Muscle of arm (tissue), 12 donors: ENCODE measurements around the gene MEIS2. TPM values are rescaled to one million over a fixed set of nuclear protein-coding genes. Genes with fewer than 3 reads are reported as not detected.

Experiments
- DNase-seq: peaks from one replicate; pipeline ENCODE4 v3.0.0-alpha.2; 2013
- polyA plus RNA-seq, 12 donors: library from polyadenylated mRNA; unstranded; fragments of 120-200 nt; gene quantifications; one replicate each; pipeline ENCODE4 v1.2.1, GENCODE V29; 2013; ENCODE audit not compliant: insufficient read length in 12 of 12

Gene MEIS2
- polyA plus RNA-seq, 12 donors = 4.3 to 48.6 (median 7.6) TPM; not detected in 1

DNA sequence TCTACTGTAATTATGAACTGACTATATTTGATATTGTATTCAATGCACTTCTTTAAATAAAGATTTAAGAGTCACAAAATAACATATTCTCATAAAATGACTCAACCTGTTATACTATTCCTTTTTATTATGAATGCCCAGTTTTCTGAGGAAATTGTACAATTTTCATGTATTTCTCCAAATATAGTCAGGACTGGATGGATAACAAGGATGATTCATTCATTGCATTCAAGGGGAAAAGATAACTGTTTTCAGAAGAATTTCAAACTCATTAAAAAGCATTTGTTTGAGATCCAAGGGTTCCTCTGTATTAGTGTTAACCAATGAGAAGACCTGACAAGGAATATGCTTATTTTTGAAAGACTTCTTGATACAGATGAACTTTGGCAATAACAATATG lies 163.7 kb downstream of the MEIS2 start:
- no peak for DNase-seq

DNA sequence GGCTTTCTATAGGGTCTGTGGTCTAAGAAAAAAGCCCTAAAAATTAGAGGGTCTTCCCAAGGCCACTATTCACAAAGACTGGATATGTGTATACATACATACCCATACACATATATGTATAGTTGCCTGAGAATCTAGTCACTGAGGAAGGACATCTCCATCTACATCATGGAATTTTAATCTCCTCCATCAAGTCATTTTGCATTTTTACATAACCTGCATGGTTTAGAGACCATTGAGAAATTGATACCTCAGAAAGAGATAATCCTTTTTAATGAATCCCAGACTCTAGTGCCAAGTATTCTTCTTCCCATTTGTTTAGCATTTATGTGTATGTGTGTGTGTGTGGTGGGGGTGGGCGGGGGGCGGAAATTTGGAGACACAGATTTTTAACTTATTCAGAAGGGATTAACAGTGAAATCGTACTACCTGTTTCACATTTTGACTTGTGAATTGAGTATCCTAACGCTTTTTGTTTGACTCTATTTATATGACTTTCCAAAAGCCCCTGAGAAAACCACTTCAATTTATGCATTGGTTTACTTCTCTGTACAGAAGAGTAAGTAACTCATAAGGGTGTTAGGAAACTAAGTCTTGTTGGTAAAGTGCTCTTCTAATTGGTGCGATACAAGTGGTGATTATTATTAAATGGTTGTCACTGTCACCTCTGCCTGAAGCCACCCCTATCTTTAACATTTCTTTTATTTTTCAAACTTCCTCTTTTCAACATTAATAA lies 166.9 kb downstream of the MEIS2 start:
- no peak for DNase-seq

DNA sequence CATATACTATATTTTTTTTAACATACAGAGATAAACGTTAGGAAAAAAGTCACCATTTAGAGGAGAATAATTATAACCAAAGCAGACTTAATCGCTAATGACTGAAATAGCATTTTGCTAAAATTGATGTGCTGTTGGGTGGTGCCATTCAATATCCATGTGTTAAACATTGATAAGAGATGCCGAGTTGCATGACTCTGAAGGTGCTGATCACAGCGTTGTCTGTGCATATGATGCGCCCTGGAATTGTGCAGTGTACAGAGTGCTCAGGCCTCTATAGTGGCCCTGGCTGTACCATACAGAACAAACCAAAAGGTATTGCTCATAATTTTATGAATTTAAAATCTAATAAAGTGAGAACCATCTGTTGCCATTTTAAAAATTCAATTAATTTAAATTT lies 168.3 kb downstream of the MEIS2 start:
- DNase-seq = no peak

DNA sequence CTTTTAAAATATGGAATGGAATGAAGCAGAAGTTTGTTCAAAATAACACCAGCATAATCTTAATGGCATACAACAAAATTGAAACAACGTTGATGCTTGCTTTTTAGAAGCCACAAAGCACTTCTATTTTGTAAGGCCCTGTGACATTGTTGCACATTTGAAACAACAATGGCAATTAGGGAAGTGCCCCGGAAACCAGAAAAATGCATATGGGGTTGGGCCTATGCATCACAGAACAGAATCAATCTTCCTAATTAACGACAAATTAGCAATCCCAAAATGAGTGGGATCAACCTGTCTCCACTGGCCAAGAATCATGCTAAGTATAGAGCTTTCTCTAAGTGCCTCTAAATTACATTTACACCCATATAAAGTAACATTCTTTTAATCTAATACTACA lies 168.9 kb downstream of the MEIS2 start:
- DNase-seq = no peak

DNA sequence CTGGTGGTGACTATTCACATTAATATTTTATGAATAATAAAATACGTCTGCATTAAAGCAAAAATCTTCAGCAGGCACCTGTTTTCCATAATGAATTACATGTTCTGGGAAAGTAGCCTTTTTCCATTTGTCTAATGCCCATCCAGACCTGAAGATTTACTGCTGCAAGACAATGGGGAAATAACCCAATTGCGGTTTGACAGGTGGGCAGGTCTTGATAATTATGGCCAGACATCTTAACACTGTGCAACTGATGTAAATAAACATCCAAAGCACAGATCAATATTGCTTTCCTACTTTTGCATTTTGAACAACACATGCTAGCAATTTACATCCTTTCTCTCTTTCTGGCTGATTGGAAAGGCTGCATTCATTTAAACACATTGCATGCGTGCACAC lies 173.9 kb downstream of the MEIS2 start:
- DNase-seq = no peak

DNA sequence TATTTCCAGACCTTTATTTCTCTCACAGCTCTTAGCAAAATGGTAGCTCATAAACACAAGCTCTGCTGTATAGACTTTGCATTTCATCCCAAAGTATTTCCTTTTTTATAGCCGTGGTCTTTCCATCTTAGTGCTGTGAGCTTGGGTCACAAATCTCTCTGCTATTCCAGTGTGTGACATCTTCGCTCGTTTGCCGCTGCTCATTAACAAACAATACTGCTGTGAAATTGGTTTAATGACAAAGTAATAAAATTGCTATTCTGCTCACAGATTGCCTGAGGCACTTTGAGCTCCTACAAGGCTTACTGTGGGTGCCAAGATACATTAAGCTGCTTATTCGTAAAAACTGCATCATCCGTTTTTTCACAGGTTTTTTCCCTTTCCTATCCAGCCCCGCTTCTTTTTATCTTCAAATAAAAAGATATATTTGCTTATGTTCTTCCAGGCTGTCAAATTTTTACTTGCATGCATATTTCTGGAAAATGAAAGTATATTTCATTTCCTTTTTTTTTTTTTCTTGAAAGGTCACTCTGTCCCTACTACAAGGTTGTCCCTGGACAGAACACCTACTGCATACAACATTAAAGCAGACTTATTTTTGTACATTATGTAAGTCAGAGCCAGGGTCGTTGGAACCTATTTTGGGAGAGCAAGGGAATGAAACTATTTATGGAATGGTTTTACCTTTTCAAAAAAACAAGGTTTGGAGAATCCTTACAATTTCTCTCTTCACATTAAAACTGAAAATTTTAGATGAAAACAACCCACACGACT lies 174.5 kb downstream of the MEIS2 start:
- DNase-seq = no peak

DNA sequence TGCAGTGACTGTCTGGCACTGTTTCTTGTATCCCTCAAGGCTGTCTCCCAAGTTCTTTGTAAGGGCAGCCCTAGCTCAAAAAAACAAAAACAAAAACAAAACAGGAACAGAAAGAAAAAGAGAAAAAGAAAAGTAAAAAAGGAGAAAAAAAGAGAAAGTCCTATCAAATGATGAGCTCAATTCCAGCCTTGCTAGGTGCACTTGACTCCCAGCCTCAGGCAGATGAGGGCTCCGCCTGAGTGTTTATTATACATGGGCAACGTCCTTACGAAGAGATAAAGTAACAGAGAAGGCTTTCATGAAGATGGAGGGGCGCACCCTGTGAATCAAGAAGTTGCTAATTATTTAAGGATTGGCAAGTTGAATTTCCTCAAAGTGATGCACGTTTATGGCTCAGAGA lies 175.3 kb downstream of the MEIS2 start:
- no peak for DNase-seq

DNA sequence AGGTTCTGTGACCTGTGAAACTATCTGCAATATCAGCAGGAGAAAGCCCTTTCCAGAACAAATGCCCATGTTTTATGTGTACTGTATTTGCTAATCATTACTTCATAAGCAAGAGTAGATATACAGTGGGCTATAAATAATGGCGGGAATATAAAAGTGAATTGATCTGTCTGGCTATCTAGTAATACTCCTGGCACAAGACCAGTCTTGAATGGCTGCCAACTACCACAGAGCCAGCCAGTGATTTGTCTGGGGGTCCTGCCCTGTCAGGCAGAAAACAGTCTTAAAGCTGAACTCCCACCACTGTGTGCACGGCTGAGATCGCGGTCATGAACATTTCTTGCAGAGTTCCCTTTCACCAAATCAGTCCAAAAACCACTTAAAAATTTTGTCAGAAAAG lies 176.3 kb downstream of the MEIS2 start:
- no peak for DNase-seq

DNA sequence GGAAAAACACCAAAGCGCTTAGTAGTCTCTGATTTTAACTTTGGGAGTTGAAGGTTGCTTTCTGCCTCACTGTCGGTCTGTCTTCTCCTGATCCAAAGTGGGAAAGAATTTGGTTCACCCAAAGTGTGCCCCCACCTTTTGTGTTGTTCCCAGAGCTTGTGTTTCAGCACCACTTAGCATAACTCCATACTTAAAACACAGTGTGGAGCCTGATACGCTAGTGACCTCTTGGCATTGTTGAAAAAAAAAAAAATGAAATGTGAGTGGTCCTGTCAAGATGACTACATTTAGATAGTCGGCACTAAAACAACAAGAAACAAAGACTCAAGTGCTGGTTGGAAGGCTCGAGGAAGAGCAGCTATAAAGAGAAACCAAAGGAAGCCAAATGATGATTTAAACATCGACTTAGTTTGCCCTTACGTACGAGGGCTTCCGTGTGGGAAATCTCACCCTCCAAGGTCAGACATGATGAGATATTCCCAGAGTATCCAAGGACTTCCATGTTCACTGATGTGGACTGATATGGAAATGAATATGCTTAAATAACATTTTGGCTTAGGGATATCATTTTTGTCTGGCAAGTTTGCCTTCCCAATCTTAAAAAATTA lies 178.8 kb downstream of the MEIS2 start:
- no peak for DNase-seq

DNA sequence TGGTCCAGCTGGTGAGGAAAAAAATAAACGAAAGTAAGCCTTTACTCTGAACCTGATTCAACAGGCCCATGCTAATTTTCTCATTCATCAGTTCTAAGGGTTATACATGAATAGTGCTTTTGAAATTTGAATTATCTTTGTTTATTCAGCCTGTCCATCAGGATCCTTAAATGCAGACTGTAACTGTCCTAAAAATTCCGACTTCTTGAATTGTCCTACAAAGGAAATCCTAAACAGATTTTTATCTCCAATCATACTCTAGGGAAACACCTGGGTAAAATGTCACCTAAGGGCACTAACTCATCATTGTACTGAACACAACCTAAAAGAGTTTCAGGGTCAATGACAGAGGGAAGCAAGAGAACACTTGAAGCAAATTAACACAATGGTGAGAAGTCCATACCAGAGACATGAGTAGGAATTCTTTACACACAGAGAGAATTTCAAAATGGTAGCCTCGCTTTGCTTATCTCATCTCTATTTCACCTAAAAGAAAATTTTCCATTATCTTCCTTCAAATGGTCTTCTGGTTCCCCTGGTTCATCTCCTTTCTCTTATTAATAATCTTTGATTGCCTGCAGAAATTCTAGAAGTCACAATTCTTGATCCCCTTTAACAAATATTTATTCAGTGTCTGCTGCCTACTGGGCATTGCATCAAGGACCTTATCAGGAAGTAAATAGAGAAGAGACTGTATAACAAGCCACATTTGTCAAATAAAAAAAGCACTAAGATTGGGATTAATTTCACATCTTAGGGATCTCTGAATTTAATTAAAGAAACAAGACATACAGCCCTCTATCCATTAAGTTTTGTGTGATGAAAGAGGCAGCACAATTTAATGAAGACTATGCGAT lies 182.7 kb downstream of the MEIS2 start:
- DNase-seq = no peak

DNA sequence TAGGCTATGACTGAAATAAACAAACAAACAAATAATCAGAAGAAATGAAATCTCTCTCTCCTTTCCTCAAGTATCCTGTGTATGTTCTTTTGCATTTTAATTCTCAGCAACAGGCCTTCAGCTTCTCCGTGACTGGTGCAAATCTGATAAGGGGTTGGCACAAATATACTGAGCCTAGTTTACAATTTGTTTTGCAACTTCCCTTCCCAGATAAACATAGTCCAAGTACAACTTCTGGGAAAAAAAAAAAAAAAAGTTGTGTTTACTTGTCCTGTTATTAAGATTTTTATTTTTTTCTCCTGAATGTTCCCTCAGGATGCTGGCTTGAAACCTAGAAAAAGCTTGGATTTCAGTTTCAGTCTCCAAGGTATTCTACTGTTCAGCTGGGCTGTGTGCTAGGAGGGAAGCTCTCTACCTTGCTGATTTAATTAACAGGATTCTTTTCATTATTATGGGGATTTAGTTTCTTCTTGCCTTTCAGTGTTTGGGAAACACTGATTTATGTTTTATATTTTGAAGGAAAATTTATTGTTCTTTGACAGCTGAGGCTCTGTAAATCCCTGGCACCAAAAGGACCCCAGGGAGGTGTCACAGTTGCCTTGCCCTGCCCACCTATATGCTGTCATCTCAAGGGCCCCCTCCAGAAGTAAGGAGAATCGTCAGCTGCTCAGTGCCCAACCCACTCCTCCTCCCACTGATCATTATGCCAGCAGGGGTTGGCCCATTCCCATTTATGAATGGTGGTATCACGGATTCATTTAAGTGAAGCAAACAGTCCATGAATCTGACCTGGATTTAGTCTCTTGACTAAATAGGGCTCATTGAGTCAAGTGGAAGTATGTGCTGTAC lies 185.2 kb downstream of the MEIS2 start:
- DNase-seq = no peak

DNA sequence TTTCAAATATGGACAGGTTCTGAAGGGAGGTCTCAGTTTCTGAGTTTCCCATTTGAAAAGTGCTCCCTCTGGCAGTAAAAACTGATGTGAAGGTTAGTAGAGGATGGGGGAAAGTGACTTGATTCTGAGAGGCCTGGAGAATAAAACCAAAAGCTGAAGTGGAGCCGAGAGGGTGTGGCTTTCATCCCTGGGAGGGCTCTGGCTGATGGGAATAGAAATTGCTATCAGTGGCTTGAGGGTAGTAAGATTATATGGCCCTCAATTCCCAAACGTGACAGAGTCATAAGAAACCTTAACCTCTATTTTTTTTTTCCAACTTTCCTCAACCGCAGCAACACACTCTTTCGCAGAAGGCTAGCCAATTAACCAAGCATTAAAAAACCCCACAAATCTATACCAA lies 185.9 kb downstream of the MEIS2 start:
- no peak for DNase-seq

DNA sequence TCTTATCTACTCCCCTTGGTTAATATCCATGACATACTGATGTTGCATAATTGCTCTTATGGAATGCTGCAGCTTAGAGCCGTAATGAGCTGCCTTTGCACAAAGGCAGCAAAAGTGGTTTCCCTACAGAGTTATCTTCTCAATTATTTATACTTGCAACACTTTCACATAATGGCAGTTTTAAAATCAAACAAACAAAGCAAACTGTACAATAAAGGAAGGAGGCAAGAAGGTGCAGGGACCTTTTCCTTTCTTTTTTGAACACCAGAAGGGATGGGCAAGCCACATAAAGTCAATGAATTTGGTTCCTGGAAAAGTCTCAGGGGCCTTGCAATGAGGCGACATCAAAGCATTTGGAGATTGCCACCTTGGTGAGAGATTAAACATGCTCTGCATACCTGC lies 188.0 kb downstream of the MEIS2 start:
- no peak for DNase-seq

DNA sequence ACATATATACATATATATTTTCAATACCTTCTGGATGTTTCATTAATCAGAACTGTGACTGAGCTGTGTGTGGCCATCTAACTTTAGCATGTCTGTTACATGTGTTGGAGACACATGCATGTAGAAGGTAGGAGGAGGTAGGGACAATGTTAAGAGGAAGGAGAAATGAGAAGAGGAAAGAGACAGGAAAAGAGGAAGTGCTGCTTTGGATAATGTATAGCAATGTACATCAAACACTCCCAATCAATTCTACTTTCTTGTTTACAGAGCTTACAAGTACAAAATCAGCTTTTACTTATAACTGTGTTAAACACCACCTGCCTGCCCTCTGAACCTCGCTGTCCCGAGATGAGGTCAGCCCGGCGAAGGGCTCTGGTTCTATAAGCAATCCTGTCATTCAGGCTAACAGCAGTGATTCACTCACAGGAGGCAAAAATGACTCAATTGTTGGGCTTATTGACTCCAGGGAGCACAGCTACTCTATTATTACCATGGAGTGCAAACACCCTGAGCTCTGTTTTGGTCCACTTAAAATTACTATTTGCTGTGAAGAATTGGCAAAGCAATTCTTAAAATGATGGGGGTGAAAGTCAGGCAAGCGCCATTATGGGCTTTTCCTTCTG lies 188.9 kb downstream of the MEIS2 start:
- DNase-seq = no peak

DNA sequence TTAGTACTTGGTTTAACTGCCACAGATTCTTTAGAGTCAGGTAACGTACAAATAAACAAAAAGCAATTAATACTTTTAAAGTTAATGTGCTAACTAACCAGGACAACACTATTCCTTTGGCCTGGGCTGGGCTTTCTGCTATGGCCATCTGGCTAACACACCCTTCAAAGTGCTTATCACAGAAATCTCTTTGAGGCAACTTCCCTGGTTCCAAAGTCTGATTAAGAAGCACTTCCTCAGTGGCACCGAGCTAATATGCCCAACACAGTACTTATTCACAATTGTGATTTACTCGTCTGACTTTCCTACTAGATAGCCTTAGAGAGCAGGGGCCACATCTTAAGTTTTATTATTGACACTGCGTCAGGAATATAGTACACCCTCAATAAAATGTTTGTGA lies 191.4 kb downstream of the MEIS2 start:
- DNase-seq = no peak

DNA sequence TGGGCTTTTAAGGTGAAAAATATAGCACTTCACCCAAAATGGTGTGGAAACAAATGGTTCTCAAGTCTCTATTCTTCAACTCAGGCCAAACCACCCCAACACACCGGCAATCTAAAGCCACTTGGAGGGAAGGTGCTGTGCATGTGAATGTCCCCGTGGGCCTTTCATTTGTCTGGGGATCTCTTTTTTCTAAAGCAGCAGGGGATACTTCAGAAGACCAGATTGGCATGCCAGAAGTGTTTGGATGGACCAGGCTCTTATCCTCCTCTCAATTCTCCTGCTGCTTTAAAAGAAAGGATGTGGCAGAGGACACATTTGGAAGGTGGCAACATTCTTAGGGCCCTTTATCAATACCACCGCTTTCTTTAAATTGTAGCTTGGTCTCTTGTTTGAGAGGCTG lies 193.1 kb downstream of the MEIS2 start:
- no peak for DNase-seq

DNA sequence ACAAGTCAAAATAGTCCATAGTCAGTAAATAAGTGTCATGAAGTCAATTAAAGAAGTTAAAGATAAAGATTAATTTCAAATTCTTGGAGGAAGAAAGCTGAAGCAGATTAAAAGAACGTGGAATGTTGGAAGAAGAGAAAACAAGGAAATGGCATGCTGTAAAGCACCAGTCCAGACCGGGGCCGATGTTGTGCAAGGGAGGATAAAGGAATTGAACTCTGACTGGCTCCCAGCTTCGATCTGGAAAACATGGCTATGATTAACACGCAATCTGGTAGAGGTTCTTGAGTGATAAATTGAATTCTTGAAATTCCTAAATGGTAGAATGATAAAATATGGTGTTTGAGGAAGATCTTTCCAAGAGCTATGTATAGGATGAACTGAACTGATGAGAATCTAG lies 194.4 kb downstream of the MEIS2 start:
- DNase-seq = no peak

DNA sequence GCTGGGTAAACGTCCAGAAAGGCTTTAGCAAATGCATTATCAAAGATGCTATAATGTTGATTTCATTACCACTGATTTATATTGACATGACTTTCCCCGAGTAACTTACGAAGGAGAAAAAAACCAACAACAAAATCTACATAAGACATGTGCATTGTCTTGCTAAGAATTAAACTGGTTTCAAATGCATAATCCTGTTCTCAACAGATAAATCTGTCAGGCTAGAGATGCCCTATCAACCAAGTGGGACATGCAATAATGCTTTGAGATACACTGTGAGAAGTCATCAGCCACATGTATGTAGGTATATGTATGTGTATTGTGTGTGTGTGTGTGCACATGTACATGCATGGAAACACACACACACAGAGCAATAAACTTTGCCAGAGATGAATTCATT lies 195.6 kb downstream of the MEIS2 start:
- DNase-seq = no peak

DNA sequence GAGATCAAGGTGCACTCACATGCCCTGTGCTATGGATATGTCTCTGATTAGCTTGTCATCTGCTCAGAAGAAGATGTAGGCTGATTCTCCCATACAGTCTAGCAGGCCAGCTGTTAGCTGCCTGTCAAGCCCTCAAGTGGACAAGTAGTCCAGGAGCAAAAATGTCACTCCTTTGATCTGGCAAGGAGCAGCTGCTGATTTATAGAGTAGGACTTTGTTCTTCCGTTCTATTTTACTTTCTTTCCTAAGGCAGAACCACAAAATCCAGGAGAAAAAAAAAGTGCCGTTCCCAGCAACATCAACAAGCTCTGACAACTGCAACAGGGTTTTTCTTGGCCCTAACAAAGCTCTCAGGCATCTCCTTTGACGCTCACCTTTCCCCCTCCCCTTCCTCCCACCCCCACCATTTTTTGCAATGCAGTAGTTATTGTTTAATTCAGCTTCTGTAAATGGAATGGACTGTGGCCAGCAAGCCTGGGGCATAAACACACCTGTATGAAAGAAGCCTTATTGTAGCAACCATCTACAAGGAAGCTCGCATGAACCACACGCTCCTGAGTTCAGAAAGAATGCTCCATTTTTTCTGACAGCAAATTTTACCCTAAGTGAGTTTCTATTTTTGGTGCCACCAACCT lies 196.3 kb downstream of the MEIS2 start:
- no peak for DNase-seq

DNA sequence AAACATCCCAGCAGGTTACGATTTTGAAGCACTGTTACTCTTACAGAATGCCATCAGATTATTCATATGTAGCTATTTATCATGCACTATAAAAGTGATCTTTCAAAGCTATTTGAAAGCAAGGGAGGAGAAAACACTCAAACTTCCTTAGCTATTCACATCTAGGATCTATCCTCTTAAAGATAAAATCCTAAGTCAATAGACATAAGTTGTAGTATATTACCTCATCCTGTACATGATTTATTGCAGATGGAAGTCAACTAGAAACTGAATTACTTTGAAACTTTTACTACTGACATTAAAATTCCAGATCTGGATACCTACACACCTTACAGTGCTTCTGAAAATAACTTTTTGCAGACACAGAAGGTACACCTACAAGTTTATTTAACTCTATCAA lies 197.2 kb downstream of the MEIS2 start:
- DNase-seq = no peak
